ENCODE data around the gene IPCEF1.
"Not testable (repeated sequence)": the region's sequence is repeated elsewhere in the genome, so short reads cannot be mapped to it uniquely, and the experiment has no call there.

The IPCEF1 gene

DNA sequence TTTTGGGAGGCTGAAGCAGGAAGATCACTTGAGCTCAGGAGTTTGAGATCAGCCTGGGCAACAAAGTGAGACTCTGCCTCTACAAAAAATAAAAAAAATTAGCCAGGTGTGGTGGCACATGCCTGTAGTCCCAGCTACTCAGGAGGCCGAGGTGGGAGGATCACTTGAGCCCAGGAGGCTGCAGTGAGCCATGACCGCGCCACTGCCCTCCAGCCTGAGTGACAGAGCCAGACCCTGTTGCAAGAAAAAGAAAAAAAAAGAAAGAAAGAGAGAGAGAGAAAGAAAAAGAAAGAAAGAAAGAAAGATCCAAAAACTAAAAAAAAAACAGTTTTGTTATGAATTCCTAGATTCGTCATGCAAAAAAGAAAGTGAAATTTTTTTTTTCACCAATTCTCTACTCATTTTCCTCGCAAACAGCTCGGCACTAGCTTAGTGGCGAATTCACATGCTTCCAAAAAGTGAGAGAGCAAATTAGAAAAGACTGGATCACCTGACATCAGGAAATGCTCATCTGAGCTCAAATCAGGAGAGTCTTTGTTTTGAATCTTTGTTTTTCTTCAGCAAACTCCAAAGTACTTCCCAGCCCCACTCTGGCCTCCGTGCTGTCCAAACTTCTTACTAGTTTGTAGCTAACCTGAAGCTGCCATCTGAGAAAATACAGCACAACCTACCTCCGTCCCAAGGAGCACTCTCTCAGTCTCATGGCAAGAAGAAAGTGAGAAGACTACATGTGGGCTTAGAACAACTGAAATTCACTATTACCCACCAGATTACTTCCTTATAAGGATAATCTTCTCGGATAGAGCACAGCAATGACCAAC, 27.0 kb downstream of the IPCEF1 start:
- Mint-ChIP-seq H3K9me3 (no peaks in the 10 kb centered on the region), H3K27me3 (no peaks in the 10 kb centered on the region), H3K4me1 (ENCODE audit: low read depth) (no peaks in the 10 kb centered on the region), H3K27ac (no peak overlapping the region), H3K4me3 (no peak overlapping the region), H3K36me3 (ENCODE audit: low read depth) (no peaks in the 10 kb centered on the region)

DNA sequence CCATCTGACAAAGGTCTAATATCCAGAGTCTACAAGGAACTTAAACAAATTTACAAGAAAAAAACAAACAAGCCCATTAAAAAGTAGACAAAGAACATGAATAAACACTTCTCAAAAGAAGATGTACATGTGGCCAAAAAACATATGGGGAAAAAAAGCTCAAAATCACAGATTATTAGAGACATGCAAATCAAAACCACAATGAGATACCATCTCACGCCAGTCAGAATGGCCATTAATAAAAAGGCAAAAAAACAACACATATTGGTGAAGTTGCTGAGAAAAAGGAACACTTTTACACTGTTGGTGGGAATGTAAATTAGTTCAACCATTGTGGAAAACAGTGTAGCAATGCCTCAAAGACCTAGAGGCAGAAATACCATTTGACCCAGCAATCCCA, 29.3 kb downstream of the IPCEF1 start:
- not testable (repeated sequence) for H3K27me3 Mint-ChIP-seq; H3K9me3 Mint-ChIP-seq; H3K4me3 Mint-ChIP-seq; H3K27ac Mint-ChIP-seq; H3K4me1 Mint-ChIP-seq (ENCODE audit: low read depth); H3K36me3 Mint-ChIP-seq (ENCODE audit: low read depth)

DNA sequence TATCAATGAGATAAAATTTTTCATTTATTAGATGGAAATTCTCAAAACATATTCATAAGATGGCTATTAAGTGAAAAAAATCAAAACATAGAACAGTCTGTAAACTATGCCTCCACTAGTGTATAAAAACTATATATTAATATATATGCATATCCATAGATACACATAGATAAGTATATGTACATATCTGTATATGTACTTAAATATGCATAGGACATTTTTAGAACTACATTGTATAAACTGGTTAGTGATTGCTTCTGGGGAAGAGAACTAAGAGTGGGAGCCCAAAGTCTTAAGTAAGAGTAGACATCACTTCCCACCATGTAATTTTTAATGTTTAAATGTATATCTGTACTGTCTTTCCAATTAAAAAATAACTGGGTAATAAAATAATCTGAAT, 31.5 kb downstream of the IPCEF1 start:
- Mint-ChIP-seq H3K27me3 (no peaks in the 10 kb centered on the region), H3K36me3 (ENCODE audit: low read depth) (no peaks in the 10 kb centered on the region)

DNA sequence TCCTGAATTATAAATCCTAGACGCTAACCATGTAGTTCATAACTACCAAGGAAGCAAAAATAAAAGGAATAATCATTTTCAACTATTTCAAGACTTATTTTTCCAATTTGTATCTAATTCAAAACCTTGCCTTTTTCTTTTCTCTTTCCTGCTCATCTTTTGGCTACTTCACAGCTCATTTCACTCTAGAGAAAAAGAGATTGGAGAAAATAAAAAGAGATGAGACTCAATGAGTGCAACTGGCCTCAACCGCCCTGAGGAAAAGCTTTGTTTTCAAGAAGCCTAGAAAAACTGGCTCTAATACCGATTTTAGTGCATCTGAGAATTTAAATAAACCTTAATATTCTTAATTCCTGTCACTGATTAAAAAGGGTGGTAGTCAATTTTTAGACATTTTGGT, 36.4 kb downstream of the IPCEF1 start:
- Mint-ChIP-seq H3K4me3 (no peak overlapping the region), H3K9me3 (no peaks in the 10 kb centered on the region), H3K4me1 (ENCODE audit: low read depth) (peaks cover 25% of the 10 kb centered on the region), H3K36me3 (ENCODE audit: low read depth) (no peaks in the 10 kb centered on the region), H3K27me3 (peaks cover 10% of the 10 kb centered on the region), H3K27ac (no peak overlapping the region)

More for the DNA sequence above, 31.5 kb downstream of the IPCEF1 start:
- Mint-ChIP-seq H3K4me3 (no peak overlapping the region), H3K27ac (no peak overlapping the region), H3K4me1 (ENCODE audit: low read depth) (no peaks in the 10 kb centered on the region), H3K9me3 (no peaks in the 10 kb centered on the region)

DNA sequence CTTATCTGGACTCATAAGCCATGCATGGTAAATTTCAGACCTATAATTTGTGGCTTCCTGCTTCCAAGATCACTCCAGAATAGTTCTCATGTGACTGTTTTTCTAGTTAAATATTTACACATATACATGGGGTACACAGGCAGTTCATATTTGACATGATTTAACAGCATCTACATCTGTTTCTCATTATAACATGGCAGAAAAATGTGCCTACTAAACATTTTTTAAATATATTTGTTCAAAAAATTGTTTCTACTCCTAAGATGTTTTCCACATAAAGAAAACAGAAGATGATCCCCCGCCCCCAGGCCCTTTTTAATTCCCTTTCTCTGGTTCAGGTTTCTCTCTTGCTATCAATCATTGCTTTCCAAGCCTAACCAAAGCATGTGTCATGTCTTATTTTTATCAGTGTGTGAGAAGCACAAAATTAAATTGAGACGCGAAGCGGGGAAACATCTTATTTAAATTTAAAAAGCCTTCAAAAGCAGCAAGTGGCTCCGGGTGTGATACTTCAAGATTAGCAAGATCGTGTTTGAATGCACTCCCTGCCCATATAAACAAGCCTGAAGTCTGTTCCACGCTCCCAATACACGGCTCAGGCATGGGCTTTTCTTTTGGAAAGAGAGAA, 37.3 kb downstream of the IPCEF1 start:
- Mint-ChIP-seq H3K36me3 (ENCODE audit: low read depth) (no peaks in the 10 kb centered on the region), H3K9me3 (no peaks in the 10 kb centered on the region), H3K4me3 (no peak overlapping the region), H3K27ac (no peak overlapping the region), H3K4me1 (ENCODE audit: low read depth) (peaks cover 25% of the 10 kb centered on the region), H3K27me3 (peaks cover 10% of the 10 kb centered on the region)

DNA sequence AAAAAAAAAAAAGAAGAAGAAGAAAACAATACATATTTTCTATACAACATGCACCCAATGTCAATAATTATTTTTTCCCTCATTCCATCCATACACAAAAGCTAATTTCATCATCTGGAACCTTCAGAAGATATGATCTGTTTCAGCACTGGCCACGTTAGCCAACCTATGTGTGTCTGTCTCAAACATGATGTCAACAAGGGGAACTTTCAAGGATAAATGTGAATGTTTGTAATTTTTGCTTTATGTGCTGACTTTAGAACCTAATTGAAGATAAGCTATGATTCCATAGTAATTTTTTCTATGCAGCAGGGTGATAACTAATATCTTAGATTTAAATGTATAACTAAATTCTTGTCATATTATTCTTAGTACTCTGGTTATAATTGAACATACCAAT, 37.9 kb downstream of the IPCEF1 start:
- H3K27ac Mint-ChIP-seq = no peak overlapping the region
- peaks cover 10% of the 10 kb centered on the region for H3K27me3 Mint-ChIP-seq
- H3K36me3 Mint-ChIP-seq (ENCODE audit: low read depth) = no peaks in the 10 kb centered on the region
- no peaks in the 10 kb centered on the region for H3K9me3 Mint-ChIP-seq
- peaks cover 25% of the 10 kb centered on the region for H3K4me1 Mint-ChIP-seq (ENCODE audit: low read depth)
- no peak overlapping the region for H3K4me3 Mint-ChIP-seq

DNA sequence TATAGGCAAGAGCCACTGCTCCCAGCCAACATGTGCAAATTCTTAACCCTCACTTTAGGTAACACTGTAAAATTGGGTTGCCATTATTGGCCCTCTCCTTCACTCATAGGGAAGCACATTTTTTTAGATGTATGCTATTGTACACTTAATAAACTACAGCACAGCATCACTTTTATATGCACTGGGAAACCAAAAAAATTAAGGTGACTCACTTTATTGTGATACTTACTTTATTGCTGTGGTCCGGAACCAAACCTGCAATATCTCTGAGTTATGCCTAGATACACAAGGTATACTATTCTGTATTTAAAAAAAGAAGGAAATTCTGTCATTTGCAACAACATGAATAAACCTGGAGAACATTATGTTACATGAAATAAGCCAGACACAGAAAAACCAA, 40.5 kb downstream of the IPCEF1 start:
- Mint-ChIP-seq H3K27ac (no peak overlapping the region), H3K4me1 (ENCODE audit: low read depth) (peaks cover 25% of the 10 kb centered on the region), H3K36me3 (ENCODE audit: low read depth) (no peaks in the 10 kb centered on the region), H3K27me3 (peaks cover 10% of the 10 kb centered on the region), H3K9me3 (peaks cover 7% of the 10 kb centered on the region), H3K4me3 (no peak overlapping the region)

DNA sequence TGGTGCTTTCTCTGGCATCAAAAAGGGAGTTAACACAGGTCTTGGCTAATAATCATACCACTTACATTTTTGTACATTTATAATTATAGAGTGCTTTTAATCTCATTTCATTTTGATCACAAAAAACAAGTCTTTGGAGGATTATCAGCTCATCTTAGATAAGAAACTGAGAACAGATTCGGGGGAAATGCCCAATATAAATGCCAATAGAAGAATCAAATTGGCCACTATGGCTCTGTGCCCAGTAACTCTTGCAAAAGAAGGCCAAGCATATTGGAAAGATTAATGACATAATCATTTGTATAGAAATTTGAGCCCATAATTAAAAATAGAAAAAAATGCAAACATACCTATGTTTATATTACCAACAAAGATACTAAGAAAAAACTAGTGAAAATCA, 42.5 kb downstream of the IPCEF1 start:
- H3K36me3 Mint-ChIP-seq (ENCODE audit: low read depth) = no peaks in the 10 kb centered on the region
- H3K4me1 Mint-ChIP-seq (ENCODE audit: low read depth) = peaks cover 24% of the 10 kb centered on the region
- no peak overlapping the region for H3K27ac Mint-ChIP-seq
- H3K4me3 Mint-ChIP-seq = no peak overlapping the region
- peaks cover 7% of the 10 kb centered on the region for H3K9me3 Mint-ChIP-seq
- H3K27me3 Mint-ChIP-seq = peaks cover 16% of the 10 kb centered on the region

DNA sequence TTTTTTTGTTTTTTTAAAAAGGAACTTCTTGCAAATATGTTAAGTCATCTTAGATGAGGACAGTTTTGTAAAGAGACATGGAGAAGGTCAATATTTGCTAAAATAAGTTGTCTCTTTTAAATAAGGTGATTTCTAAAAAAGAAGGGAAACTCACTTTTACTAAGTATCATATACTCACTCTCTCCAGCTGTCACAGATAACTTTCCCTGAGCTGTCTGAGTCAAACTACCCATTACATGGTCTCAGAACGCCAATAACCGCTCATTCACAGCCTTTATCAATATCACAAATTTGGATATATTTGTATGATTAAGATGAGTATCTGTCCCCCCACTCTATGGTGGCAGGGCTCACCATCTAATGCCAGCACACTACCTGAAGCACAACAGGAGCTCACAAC, 47.6 kb downstream of the IPCEF1 start:
- H3K27ac Mint-ChIP-seq = no peak overlapping the region
- no peak overlapping the region for H3K4me3 Mint-ChIP-seq
- H3K4me1 Mint-ChIP-seq (ENCODE audit: low read depth) = peaks cover 9% of the 10 kb centered on the region
- no peaks in the 10 kb centered on the region for H3K36me3 Mint-ChIP-seq (ENCODE audit: low read depth)
- H3K27me3 Mint-ChIP-seq = peaks cover 13% of the 10 kb centered on the region
- H3K9me3 Mint-ChIP-seq = peaks cover 7% of the 10 kb centered on the region

DNA sequence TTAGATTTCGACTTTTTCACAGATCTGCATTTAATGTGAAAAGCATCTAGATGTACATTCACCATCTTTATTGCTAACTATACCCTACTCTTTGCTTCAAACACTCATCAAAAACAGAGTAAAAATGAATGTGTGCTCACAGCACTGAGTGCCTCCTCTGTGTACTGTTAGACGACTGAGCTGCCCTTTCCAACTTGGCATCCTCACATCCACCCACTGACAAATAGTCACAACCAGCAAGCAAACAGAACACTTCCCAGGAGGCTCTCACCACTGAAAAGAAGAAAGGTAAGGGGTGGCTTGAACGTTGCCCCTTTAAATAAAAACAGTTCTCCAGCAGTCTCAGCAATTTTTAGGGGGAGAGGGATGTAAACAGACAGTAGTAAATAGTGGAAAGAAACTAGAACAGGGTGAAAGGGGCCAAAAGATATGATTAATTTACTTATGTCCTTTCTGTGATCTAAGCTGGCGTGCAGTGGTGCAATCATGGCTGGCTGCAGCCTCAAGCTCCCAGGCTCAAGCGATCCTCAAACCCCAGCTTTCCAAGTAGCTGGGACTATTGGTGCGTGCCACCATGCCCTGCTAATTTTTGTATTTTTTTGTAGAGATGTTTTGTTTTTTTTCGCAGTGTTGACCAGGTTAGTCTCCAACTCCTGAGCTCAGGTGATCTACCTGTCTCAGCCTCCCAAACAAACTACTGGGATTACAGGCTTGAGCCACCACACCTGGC, 48.7 kb downstream of the IPCEF1 start:
- no peak overlapping the region for H3K4me3 Mint-ChIP-seq
- H3K36me3 Mint-ChIP-seq (ENCODE audit: low read depth) = no peaks in the 10 kb centered on the region
- H3K9me3 Mint-ChIP-seq = peaks cover 7% of the 10 kb centered on the region
- H3K27me3 Mint-ChIP-seq = peaks cover 13% of the 10 kb centered on the region
- H3K27ac Mint-ChIP-seq = no peak overlapping the region
- peaks cover 10% of the 10 kb centered on the region for H3K4me1 Mint-ChIP-seq (ENCODE audit: low read depth)

DNA sequence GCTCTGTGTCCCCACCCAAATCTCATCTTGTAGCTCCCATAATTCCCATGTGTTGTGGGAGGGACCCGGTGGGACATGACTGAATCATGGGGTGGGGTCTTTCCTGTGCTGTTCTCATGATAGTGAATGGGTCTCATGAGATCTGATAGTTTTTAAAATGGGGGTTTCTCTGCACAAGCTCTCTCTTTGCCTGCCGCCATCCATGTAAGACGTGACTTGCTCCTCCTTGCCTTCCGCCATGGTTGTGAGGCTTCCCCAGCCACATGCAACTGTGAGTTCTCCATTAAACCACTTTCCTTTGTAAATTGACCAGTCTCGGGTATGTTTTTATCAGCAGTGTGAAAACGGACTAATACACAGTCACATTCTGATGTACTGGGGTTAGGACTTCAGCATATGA, 49.5 kb downstream of the IPCEF1 start:
- peaks cover 13% of the 10 kb centered on the region for H3K27me3 Mint-ChIP-seq
- peaks cover 17% of the 10 kb centered on the region for H3K4me1 Mint-ChIP-seq (ENCODE audit: low read depth)
- not testable (repeated sequence) for H3K27ac Mint-ChIP-seq

DNA sequence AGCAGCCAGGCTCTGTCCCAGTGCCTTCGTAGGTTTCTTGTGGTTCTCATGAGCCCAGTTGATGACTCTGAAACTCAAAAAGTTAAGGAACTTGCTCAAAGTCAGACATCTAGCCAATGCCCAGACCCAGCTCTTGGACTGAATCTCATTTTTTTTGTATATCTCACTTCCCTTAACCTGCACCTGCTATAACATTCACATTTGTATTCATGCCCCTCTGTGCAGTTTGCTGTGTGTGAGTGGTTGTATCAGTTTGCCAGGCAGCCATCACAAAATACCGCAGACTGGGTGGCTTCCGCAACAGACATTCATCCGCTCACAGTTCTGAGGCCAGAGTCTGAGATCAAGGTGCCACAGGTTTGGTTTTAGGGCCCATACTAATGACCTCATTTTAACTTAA, 49.9 kb downstream of the IPCEF1 start:
- Mint-ChIP-seq H3K4me3 (no peak overlapping the region), H3K27me3 (peaks cover 13% of the 10 kb centered on the region), H3K9me3 (peaks cover 6% of the 10 kb centered on the region), H3K4me1 (ENCODE audit: low read depth) (peaks cover 21% of the 10 kb centered on the region), H3K27ac (no peak overlapping the region), H3K36me3 (ENCODE audit: low read depth) (no peaks in the 10 kb centered on the region)

More for the DNA sequence above, 49.5 kb downstream of the IPCEF1 start:
- not testable (repeated sequence) for H3K9me3 Mint-ChIP-seq; H3K36me3 Mint-ChIP-seq (ENCODE audit: low read depth); H3K4me3 Mint-ChIP-seq

DNA sequence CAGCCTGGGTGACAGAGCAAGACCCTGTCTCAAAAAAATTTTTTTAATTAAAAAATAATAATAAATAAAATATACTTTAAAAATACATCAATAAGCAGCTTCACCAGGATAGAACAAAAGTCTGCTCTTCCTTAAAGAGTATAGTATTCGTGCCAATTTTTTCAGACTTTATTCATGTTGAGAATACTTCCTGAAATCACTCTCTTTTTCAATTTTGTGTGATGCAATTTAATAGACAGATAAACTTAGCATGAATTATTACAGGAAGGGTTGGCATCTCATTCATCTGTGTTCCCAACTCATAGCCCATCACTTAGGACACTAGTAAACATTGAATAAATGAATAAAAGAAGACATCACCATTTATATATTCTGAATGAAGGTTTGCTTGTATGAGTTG, 52.4 kb downstream of the IPCEF1 start:
- no peaks in the 10 kb centered on the region for H3K9me3 Mint-ChIP-seq
- no peak overlapping the region for H3K4me3 Mint-ChIP-seq
- H3K27ac Mint-ChIP-seq = no peak overlapping the region
- H3K4me1 Mint-ChIP-seq (ENCODE audit: low read depth) = peaks cover 24% of the 10 kb centered on the region
- H3K36me3 Mint-ChIP-seq (ENCODE audit: low read depth) = no peaks in the 10 kb centered on the region
- peaks cover 15% of the 10 kb centered on the region for H3K27me3 Mint-ChIP-seq

DNA sequence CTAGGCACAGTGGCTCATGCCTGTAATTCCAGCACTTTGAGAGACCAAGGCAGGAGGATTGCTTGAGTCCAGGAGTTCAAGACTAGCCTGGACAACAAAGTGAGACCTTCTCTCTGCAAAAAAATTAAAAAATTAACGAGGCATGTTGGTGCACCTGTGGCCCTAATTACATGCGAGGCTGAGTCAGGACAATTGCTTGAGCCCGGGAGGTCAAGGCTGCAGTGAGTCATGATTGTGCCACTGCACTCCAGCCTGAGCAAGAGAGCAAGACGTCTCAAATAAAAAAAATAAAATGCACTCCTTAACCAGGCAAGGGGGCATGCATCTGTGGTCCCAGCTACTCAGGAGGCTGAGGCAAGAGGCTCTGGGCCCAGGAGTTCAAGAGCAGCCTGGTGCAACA, 53.0 kb downstream of the IPCEF1 start:
- not testable (repeated sequence) for H3K36me3 Mint-ChIP-seq (ENCODE audit: low read depth); H3K9me3 Mint-ChIP-seq; H3K4me3 Mint-ChIP-seq; H3K27ac Mint-ChIP-seq
- H3K4me1 Mint-ChIP-seq (ENCODE audit: low read depth) = peaks cover 19% of the 10 kb centered on the region
- peaks cover 13% of the 10 kb centered on the region for H3K27me3 Mint-ChIP-seq
